IMR-90 (cell line): Measurements from ENCODE around the gene SPATA31D3. TPM values are rescaled to one million over a fixed set of nuclear protein-coding genes. Genes with fewer than 3 reads are reported as not detected.

Experiments used
- ATAC-seq: fragments of 200-7000 bp; cut with Tn5 transposase; 2 replicates; pipeline ENCODE4 v1.9.1; 2020; ENCODE audit warnings: low read depth, mild to moderate bottlenecking, moderate library complexity
- BruUV-seq: library from RNA; stranded (reverse); fragments of 400-500 nt; replicated peaks from 2 replicates; lab custom pipeline; 2021; lab: Mats Ljungman, UMichigan
- CTCF ChIA-PET: fragments of 300-600 bp; formaldehyde crosslinking; extraction: SDS; loops from one replicate; lab custom pipeline; 2021; ENCODE audit warnings: antibody characterized with exemption; lab: Yijun Ruan, JAX
- POLR2A ChIA-PET: fragments of 300-600 bp; sonication (Branson Sonifier 250); formaldehyde crosslinking; loops from one replicate; lab custom pipeline; 2022; ENCODE audit warnings: antibody characterized with exemption; ENCODE audit not compliant: unreplicated experiment; lab: Charles Lee
- DNase-seq: peaks from one replicate; pipeline ENCODE4 v3.0.0; 2013
- H2AFZ ChIP-seq: replicated peaks from 2 replicates; pipeline ENCODE3; 2013; ENCODE audit warnings: low read length, mild to moderate bottlenecking; ENCODE audit not compliant: poor library complexity
- H2AK5ac ChIP-seq: 2 replicates; pipeline ENCODE4 v1.6.1; 2013; ENCODE audit warnings: low read depth, low read length, inconsistent platforms
- H2AK9ac ChIP-seq: replicated peaks from 2 replicates; pipeline ENCODE3; 2013; ENCODE audit warnings: mild to moderate bottlenecking, low read depth, low read length, moderate library complexity; ENCODE audit not compliant: poor library complexity
- H2BK120ac ChIP-seq: 2 replicates; pipeline ENCODE4 v1.6.1; 2013; ENCODE audit warnings: low read depth, low read length, inconsistent platforms
- H2BK15ac ChIP-seq: 3 replicates; pipeline ENCODE4 v1.6.1; 2013; ENCODE audit warnings: low read depth, low read length, inconsistent platforms
- H2BK20ac ChIP-seq: 2 replicates; pipeline ENCODE4 v1.6.1; 2013; ENCODE audit warnings: low read depth, mild to moderate bottlenecking, inconsistent platforms, low read length, moderate library complexity
- H2BK5ac ChIP-seq: 2 replicates; pipeline ENCODE4 v1.6.1; 2013; ENCODE audit warnings: mild to moderate bottlenecking, low read depth, low read length, inconsistent platforms; ENCODE audit not compliant: poor library complexity, severe bottlenecking
- H3K14ac ChIP-seq: replicated peaks from 2 replicates; pipeline ENCODE4 v1.6.1; 2013; ENCODE audit warnings: low read depth, low read length, inconsistent platforms
- H3K18ac ChIP-seq: 2 replicates; pipeline ENCODE4 v1.6.1; 2013; ENCODE audit warnings: low read depth, low read length, control low read depth
- H3K23ac ChIP-seq: 2 replicates; pipeline ENCODE4 v1.6.1; 2013; ENCODE audit warnings: low read depth, low read length, inconsistent platforms
- H3K27ac ChIP-seq: 2 replicates; pipeline ENCODE4 v1.5.1; 2013; ENCODE audit warnings: mild to moderate bottlenecking, control low read depth, low read length; ENCODE audit not compliant: insufficient read depth
- H3K27me3 ChIP-seq: 2 replicates; pipeline ENCODE4 v1.6.1; 2013; ENCODE audit warnings: low read length; ENCODE audit not compliant: control insufficient read depth, insufficient read depth
- H3K36me3 ChIP-seq: 2 replicates; pipeline ENCODE4 v1.6.1; 2013; ENCODE audit warnings: low read length, mixed read lengths; ENCODE audit not compliant: control insufficient read depth, insufficient read depth
- H3K4ac ChIP-seq: 2 replicates; pipeline ENCODE4 v1.6.1; 2013; ENCODE audit warnings: low read depth, low read length, inconsistent platforms
- H3K4me1 ChIP-seq: 2 replicates; pipeline ENCODE4 v1.6.1; 2013; ENCODE audit warnings: low read length, mixed read lengths; ENCODE audit not compliant: control insufficient read depth, insufficient read depth
- H3K4me2 ChIP-seq: 2 replicates; pipeline ENCODE4 v1.6.1; 2013; ENCODE audit warnings: low read depth, mild to moderate bottlenecking, control low read depth, low read length, moderate library complexity
- H3K4me3 ChIP-seq: 2 replicates; pipeline ENCODE4 v1.5.1; 2013; ENCODE audit warnings: low read depth, mild to moderate bottlenecking, control low read depth, low read length, moderate library complexity; ENCODE audit not compliant: insufficient read depth
- H3K56ac ChIP-seq: 2 replicates; pipeline ENCODE4 v1.6.1; 2013; ENCODE audit warnings: low read length, inconsistent platforms; ENCODE audit not compliant: insufficient read depth; ENCODE audit errors: extremely low read depth
- H3K79me1 ChIP-seq, 2 experiments: 2 replicates each; pipeline ENCODE4 v1.6.1; 2013; ENCODE audit warnings: low read length in 2 of 2, inconsistent platforms in 1 of 2, low read depth in 1 of 2
- H3K9ac ChIP-seq: 2 replicates; pipeline ENCODE4 v1.6.1; 2013; ENCODE audit warnings: low read depth, low read length, control low read depth
- H3K9me1 ChIP-seq: 2 replicates; pipeline ENCODE4 v1.6.1; 2013; ENCODE audit warnings: low read length, inconsistent platforms; ENCODE audit not compliant: insufficient read depth
- H3K9me3 ChIP-seq: 2 replicates; pipeline ENCODE4 v1.6.1; 2013; ENCODE audit warnings: low read length; ENCODE audit not compliant: control insufficient read depth, insufficient read depth
- H4K20me1 ChIP-seq: 2 replicates; pipeline ENCODE4 v1.6.1; 2013; ENCODE audit warnings: low read length, inconsistent platforms; ENCODE audit not compliant: insufficient read depth
- H4K5ac ChIP-seq: 2 replicates; pipeline ENCODE4 v1.6.1; 2013; ENCODE audit warnings: mild to moderate bottlenecking, low read depth, low read length, control low read depth
- H4K8ac ChIP-seq, 2 experiments: 2 replicates each; pipeline ENCODE4 v1.6.1; 2013; ENCODE audit warnings: low read depth in 2 of 2, low read length in 2 of 2, control low read depth in 1 of 2, inconsistent platforms in 1 of 2
- H4K91ac ChIP-seq: 2 replicates; pipeline ENCODE4 v1.6.1; 2013; ENCODE audit warnings: low read depth, low read length, inconsistent platforms; ENCODE audit not compliant: insufficient read depth
- BHLHE40 ChIP-seq: fragments of 150-350 bp; IDR thresholded peaks from 2 replicates; pipeline ENCODE4 v1.6.1; 2016; ENCODE audit warnings: mild to moderate bottlenecking, low read depth, low read length
- CEBPB ChIP-seq: IDR thresholded peaks from 2 replicates; pipeline ENCODE4 v1.6.1; 2012; ENCODE audit warnings: low read depth, low read length, improper control_type of control experiment
- CHD1 ChIP-seq: IDR thresholded peaks from 2 replicates; pipeline ENCODE4 v1.6.1; 2012; ENCODE audit warnings: low read depth, low read length, improper control_type of control experiment
- FOS ChIP-seq: fragments of 150-350 bp; IDR thresholded peaks from 2 replicates; pipeline ENCODE4 v1.6.1; 2016; ENCODE audit warnings: low read depth, low read length
- MAFK ChIP-seq: IDR thresholded peaks from 2 replicates; pipeline ENCODE4 v1.6.1; 2012; ENCODE audit warnings: low read depth, low read length, improper control_type of control experiment
- MAZ ChIP-seq: IDR thresholded peaks from 2 replicates; pipeline ENCODE4 v1.6.1; 2012; ENCODE audit warnings: low read depth, mild to moderate bottlenecking, low read length, improper control_type of control experiment, moderate library complexity, borderline replicate concordance
- MXI1 ChIP-seq: IDR thresholded peaks from 2 replicates; pipeline ENCODE4 v1.6.1; 2012; ENCODE audit warnings: low read depth, mild to moderate bottlenecking, low read length, moderate library complexity, borderline replicate concordance
- NFE2L2 ChIP-seq: fragments of 150-350 bp; IDR thresholded peaks from 2 replicates; pipeline ENCODE4 v1.6.1; 2016; ENCODE audit warnings: low read depth, mild to moderate bottlenecking, low read length
- POLR2A ChIP-seq: IDR thresholded peaks from 2 replicates; pipeline ENCODE4 v1.6.1; 2012; ENCODE audit warnings: mild to moderate bottlenecking, low read depth, low read length
- RAD21 ChIP-seq: IDR thresholded peaks from 2 replicates; pipeline ENCODE4 v1.6.1; 2012; ENCODE audit warnings: low read length, improper control_type of control experiment
- RCOR1 ChIP-seq: IDR thresholded peaks from 2 replicates; pipeline ENCODE4 v1.6.1; 2012; ENCODE audit warnings: mild to moderate bottlenecking, low read length, improper control_type of control experiment; ENCODE audit not compliant: insufficient replicate concordance
- RFX5 ChIP-seq: IDR thresholded peaks from 2 replicates; pipeline ENCODE4 v1.8.0; 2012; ENCODE audit warnings: low read depth, mild to moderate bottlenecking, low read length, moderate library complexity
- SMC3 ChIP-seq: fragments of 150-350 bp; IDR thresholded peaks from 2 replicates; pipeline ENCODE4 v1.6.1; 2016; ENCODE audit warnings: low read depth, mild to moderate bottlenecking, antibody characterized with exemption, low read length, moderate library complexity
- WGBS, 2 experiments: methylation state at CpG; one replicate each; pipeline versions ENCODE4 v1.1.5 to v1.1.7; 2013; ENCODE audit warnings: missing lambda C conversion rate in 2 of 2; ENCODE audit not compliant: insufficient read length in 1 of 2; ENCODE audit errors: extremely low coverage in 2 of 2; 5-methylcytosine and 5-hydroxymethylcytosine counted together
- dilution Hi-C: fragments of 300-500 bp; cut with HindIII; formaldehyde crosslinking; loops from one replicate; pipeline ENCODE4 v1.14.3; 2018; ENCODE audit warnings: low sequenced_read_pairs; ENCODE audit not compliant: unreplicated experiment
- in situ Hi-C: fragments of 300-500 bp; cut with MboI; formaldehyde crosslinking; loops from 3 replicates; pipeline ENCODE4 v1.14.3; 2019; ENCODE audit warnings: low sequenced_read_pairs, inconsistent platforms, mixed read lengths
- intact Hi-C: fragments of 100-400 bp; cut with micrococcal nuclease; formaldehyde crosslinking; loops from 2 replicates; pipeline ENCODE4 v1.10.0; 2022
- polyA plus RNA-seq, 3 experiments: library from polyadenylated mRNA; depleted of rRNA; stranded (reverse); fragments of >200 nt; gene quantifications; 2 replicates each; pipeline ENCODE4 v1.2.3, GENCODE V29; 2012; ENCODE audit warnings: low replicate concordance in 1 of 3
- total RNA-seq: library from RNA; depleted of rRNA; stranded (reverse); fragments of >200 nt; gene quantifications from 2 replicates; pipeline ENCODE4 v1.2.3, GENCODE V29; 2012
- TF ChIP-seq, protein P1 (sequence below): conservative IDR thresholded peaks from 2 replicates; pipeline ENCODE4 v1.5.1; 2012; ENCODE audit warnings: mild to moderate bottlenecking, low read depth, low read length, improper control_type of control experiment
- TF ChIP-seq, protein P2 (sequence below): fragments of 150-350 bp; IDR thresholded peaks from 2 replicates; pipeline ENCODE4 v1.6.1; 2017; ENCODE audit warnings: mild to moderate bottlenecking, antibody characterized with exemption, low read length, low read depth
- TF ChIP-seq, protein P3 (sequence below): fragments of 150-350 bp; IDR thresholded peaks from 2 replicates; pipeline ENCODE4 v1.6.1; 2016; ENCODE audit warnings: low read depth, mild to moderate bottlenecking, low read length, moderate library complexity, borderline replicate concordance

The SPATA31D3 gene
- total and polyA plus RNA-seq, 2 of the 4 experiments (the other 2 are of a cell fraction), result not detected

DNA sequence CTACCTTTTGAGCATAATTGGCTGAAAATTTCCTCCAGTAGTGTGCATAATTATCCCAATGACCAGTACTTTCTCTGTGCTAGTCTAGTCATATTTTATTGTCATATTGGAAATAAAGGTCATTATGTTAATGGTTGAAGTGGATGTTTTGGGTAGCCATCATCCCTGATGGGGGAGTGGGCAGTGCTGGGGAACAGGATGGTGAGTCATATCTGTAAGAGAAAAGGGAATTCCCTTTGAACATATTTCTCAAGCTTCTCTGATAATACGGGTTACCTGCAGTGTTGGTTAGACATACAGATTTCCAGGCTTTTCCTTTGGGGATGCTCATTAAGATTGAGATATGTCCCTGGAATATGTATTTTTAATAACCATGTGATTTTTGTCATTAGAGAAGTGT lies 48.4 kb upstream of the SPATA31D3 start:
- H3K4ac ChIP-seq, result no peak overlapping the region
- POLR2A ChIA-PET, result no interaction called here
- H2AK9ac ChIP-seq, result no peak overlapping the region
- in situ Hi-C loops, result no loop called here
- H2BK20ac ChIP-seq, result no peak overlapping the region
- no peaks in the 10 kb centered on the region for H3K36me3 ChIP-seq
- H4K20me1 ChIP-seq, result no peaks in the 10 kb centered on the region
- no peak overlapping the region for H3K18ac ChIP-seq
- no peak overlapping the region for H3K27ac ChIP-seq
- CTCF ChIA-PET, result interaction anchor here (0.6 kb wide), 1 partner anchor 363 kb away, joined by 8 read pairs; no protein-coding TSS in a partner anchor
- H4K8ac ChIP-seq, result no peak overlapping the region
- no CpG with 5 or more reads among the region's 1 CpG for WGBS, 2 experiments
- H2AK5ac ChIP-seq, result no peak overlapping the region
- no peak overlapping the region for H2AFZ ChIP-seq
- no peaks in the 10 kb centered on the region for H3K9me3 ChIP-seq
- dilution Hi-C loops, result no loop called here
- H4K5ac ChIP-seq, result no peak overlapping the region
- intact Hi-C loops, result no loop called here
- H3K79me1 ChIP-seq, result no peaks in the 10 kb centered on the region
- no peak overlapping the region for H4K91ac ChIP-seq
- H2BK15ac ChIP-seq, result no peak overlapping the region
- no peak overlapping the region for H2BK120ac ChIP-seq
- no peak overlapping the region for H3K56ac ChIP-seq
- H2BK5ac ChIP-seq, result no peak overlapping the region
- no peak overlapping the region for H3K14ac ChIP-seq
- no peaks in the 10 kb centered on the region for H3K27me3 ChIP-seq
- peaks cover 3% of the 10 kb centered on the region for H3K4me1 ChIP-seq
- H3K9ac ChIP-seq, result no peak overlapping the region
- DNase-seq, result peak; percentile 30
- TF ChIP-seq, protein P1, sequence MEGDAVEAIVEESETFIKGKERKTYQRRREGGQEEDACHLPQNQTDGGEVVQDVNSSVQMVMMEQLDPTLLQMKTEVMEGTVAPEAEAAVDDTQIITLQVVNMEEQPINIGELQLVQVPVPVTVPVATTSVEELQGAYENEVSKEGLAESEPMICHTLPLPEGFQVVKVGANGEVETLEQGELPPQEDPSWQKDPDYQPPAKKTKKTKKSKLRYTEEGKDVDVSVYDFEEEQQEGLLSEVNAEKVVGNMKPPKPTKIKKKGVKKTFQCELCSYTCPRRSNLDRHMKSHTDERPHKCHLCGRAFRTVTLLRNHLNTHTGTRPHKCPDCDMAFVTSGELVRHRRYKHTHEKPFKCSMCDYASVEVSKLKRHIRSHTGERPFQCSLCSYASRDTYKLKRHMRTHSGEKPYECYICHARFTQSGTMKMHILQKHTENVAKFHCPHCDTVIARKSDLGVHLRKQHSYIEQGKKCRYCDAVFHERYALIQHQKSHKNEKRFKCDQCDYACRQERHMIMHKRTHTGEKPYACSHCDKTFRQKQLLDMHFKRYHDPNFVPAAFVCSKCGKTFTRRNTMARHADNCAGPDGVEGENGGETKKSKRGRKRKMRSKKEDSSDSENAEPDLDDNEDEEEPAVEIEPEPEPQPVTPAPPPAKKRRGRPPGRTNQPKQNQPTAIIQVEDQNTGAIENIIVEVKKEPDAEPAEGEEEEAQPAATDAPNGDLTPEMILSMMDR, result no peak
- no peak for TF ChIP-seq MXI1
- no peak for TF ChIP-seq RCOR1
- TF ChIP-seq, protein P2, sequence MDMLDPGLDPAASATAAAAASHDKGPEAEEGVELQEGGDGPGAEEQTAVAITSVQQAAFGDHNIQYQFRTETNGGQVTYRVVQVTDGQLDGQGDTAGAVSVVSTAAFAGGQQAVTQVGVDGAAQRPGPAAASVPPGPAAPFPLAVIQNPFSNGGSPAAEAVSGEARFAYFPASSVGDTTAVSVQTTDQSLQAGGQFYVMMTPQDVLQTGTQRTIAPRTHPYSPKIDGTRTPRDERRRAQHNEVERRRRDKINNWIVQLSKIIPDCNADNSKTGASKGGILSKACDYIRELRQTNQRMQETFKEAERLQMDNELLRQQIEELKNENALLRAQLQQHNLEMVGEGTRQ, result no peak
- no peak for TF ChIP-seq MAZ
- TF ChIP-seq, protein P3, sequence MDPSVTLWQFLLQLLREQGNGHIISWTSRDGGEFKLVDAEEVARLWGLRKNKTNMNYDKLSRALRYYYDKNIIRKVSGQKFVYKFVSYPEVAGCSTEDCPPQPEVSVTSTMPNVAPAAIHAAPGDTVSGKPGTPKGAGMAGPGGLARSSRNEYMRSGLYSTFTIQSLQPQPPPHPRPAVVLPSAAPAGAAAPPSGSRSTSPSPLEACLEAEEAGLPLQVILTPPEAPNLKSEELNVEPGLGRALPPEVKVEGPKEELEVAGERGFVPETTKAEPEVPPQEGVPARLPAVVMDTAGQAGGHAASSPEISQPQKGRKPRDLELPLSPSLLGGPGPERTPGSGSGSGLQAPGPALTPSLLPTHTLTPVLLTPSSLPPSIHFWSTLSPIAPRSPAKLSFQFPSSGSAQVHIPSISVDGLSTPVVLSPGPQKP, result no peak
- TF ChIP-seq NFE2L2, result no peak
- no peak for TF ChIP-seq FOS
- no peak for TF ChIP-seq BHLHE40
- no peak for TF ChIP-seq POLR2A
- TF ChIP-seq CEBPB, result no peak
- TF ChIP-seq MAFK, result no peak
- TF ChIP-seq RFX5, result no peak
- TF ChIP-seq SMC3, result no peak
- TF ChIP-seq CHD1, result no peak
- no peak for TF ChIP-seq RAD21
- no peak overlapping the region for H3K4me2 ChIP-seq
- ATAC-seq, result no peak
- BruUV-seq, result no TSS peak
- H3K23ac ChIP-seq, result no peak overlapping the region
- no peaks in the 10 kb centered on the region for H3K9me1 ChIP-seq
- no peak overlapping the region for H3K4me3 ChIP-seq
